Measurements from ENCODE around the gene COL24A1.

Gene COL24A1

GRCh38 chr1:85938829-85939228 lies 217.7 kb downstream of the COL24A1 start:
- Histone ChIP-seq H3K79me2 (ENCODE audit: control insufficient read depth, low read length) (no peaks in the 10 kb centered on the region), H4K20me1 (ENCODE audit: control insufficient read depth, insufficient read depth, low read depth, low read length) (no peaks in the 10 kb centered on the region), H3F3A (ENCODE audit: control insufficient read depth, insufficient read depth) (no peaks in the 10 kb centered on the region), H3K4me1 (ENCODE audit: control insufficient read depth, low read length) (no peaks in the 10 kb centered on the region), H3K36me3 (ENCODE audit: control insufficient read depth, low read length) (no peaks in the 10 kb centered on the region), H3K9me2 (replicated peaks; ENCODE audit: control insufficient read depth, low read length) (no peaks in the 10 kb centered on the region), H3K9me3 (ENCODE audit: control insufficient read depth, insufficient read depth, low read length) (no peaks in the 10 kb centered on the region), H3K27ac (ENCODE audit: low read depth, low read length) (no peak overlapping the region), H3K4me2 (ENCODE audit: low read length) (no peak overlapping the region), H3K27me3 (ENCODE audit: control insufficient read depth, low read length) (no peaks in the 10 kb centered on the region), H3K4me3 (ENCODE audit: low read length) (no peak overlapping the region)
- TF ChIP-seq CTCF (IDR thresholded peaks at IDR 0.05; ENCODE audit: low read depth, low read length, poor library complexity, severe bottlenecking) (no peak), EZH2phosphoT487 (IDR thresholded peaks at IDR 0.05; ENCODE audit: borderline replicate concordance, low read length) (no peak)

GRCh38 chr1:85936470-85936869 lies 220.1 kb downstream of the COL24A1 start:
- no peaks in the 10 kb centered on the region for H3K79me2 ChIP-seq (ENCODE audit: control insufficient read depth, low read length)
- H3K27ac ChIP-seq (ENCODE audit: low read depth, low read length) = no peak overlapping the region
- no peaks in the 10 kb centered on the region for H3K9me2 ChIP-seq (replicated peaks; ENCODE audit: control insufficient read depth, low read length)
- H3K4me3 ChIP-seq (ENCODE audit: low read length) = no peak overlapping the region
- TF ChIP-seq CTCF (IDR thresholded peaks at IDR 0.05; ENCODE audit: low read depth, low read length, poor library complexity, severe bottlenecking) (no peak), EZH2phosphoT487 (IDR thresholded peaks at IDR 0.05; ENCODE audit: borderline replicate concordance, low read length) (no peak)
- no peaks in the 10 kb centered on the region for H3F3A ChIP-seq (ENCODE audit: control insufficient read depth, insufficient read depth)
- H4K20me1 ChIP-seq (ENCODE audit: control insufficient read depth, insufficient read depth, low read depth, low read length) = no peaks in the 10 kb centered on the region
- no peaks in the 10 kb centered on the region for H3K36me3 ChIP-seq (ENCODE audit: control insufficient read depth, low read length)
- H3K9me3 ChIP-seq (ENCODE audit: control insufficient read depth, insufficient read depth, low read length) = no peaks in the 10 kb centered on the region
- no peaks in the 10 kb centered on the region for H3K4me1 ChIP-seq (ENCODE audit: control insufficient read depth, low read length)
- H3K4me2 ChIP-seq (ENCODE audit: low read length) = no peak overlapping the region
- H3K27me3 ChIP-seq (ENCODE audit: control insufficient read depth, low read length) = no peaks in the 10 kb centered on the region

- Histone ChIP-seq H3K27ac (ENCODE audit: low read depth, low read length) (no peak overlapping the region), H3K27me3 (ENCODE audit: control insufficient read depth, low read length) (no peaks in the 10 kb centered on the region), H4K20me1 (ENCODE audit: control insufficient read depth, insufficient read depth, low read depth, low read length) (no peaks in the 10 kb centered on the region), H3K9me2 (replicated peaks; ENCODE audit: control insufficient read depth, low read length) (no peaks in the 10 kb centered on the region), H3K4me1 (ENCODE audit: control insufficient read depth, low read length) (no peaks in the 10 kb centered on the region), H3F3A (ENCODE audit: control insufficient read depth, insufficient read depth) (no peaks in the 10 kb centered on the region), H3K4me3 (ENCODE audit: low read length) (no peak overlapping the region), H3K79me2 (ENCODE audit: control insufficient read depth, low read length) (no peaks in the 10 kb centered on the region), H3K36me3 (ENCODE audit: control insufficient read depth, low read length) (no peaks in the 10 kb centered on the region), H3K9me3 (ENCODE audit: control insufficient read depth, insufficient read depth, low read length) (no peaks in the 10 kb centered on the region), H3K4me2 (ENCODE audit: low read length) (no peak overlapping the region)
- no peak for TF ChIP-seq EZH2phosphoT487 (IDR thresholded peaks at IDR 0.05; ENCODE audit: borderline replicate concordance, low read length)
- no peak for TF ChIP-seq CTCF (IDR thresholded peaks at IDR 0.05; ENCODE audit: low read depth, low read length, poor library complexity, severe bottlenecking)
These were observed 220.5 kb downstream of the COL24A1 start for GRCh38 chr1:85936057-85936456.

- Histone ChIP-seq H3K4me2 (ENCODE audit: low read length) (no peak overlapping the region), H3K27me3 (ENCODE audit: control insufficient read depth, low read length) (no peaks in the 10 kb centered on the region), H3K4me3 (ENCODE audit: low read length) (no peak overlapping the region), H3K79me2 (ENCODE audit: control insufficient read depth, low read length) (no peaks in the 10 kb centered on the region), H3K9me3 (ENCODE audit: control insufficient read depth, insufficient read depth, low read length) (no peaks in the 10 kb centered on the region), H4K20me1 (ENCODE audit: control insufficient read depth, insufficient read depth, low read depth, low read length) (no peaks in the 10 kb centered on the region), H3K4me1 (ENCODE audit: control insufficient read depth, low read length) (no peaks in the 10 kb centered on the region), H3K27ac (ENCODE audit: low read depth, low read length) (no peak overlapping the region), H3F3A (ENCODE audit: control insufficient read depth, insufficient read depth) (no peaks in the 10 kb centered on the region), H3K36me3 (ENCODE audit: control insufficient read depth, low read length) (no peaks in the 10 kb centered on the region), H3K9me2 (replicated peaks; ENCODE audit: control insufficient read depth, low read length) (no peaks in the 10 kb centered on the region)
- TF ChIP-seq CTCF (IDR thresholded peaks at IDR 0.05; ENCODE audit: low read depth, low read length, poor library complexity, severe bottlenecking) = no peak
- no peak for TF ChIP-seq EZH2phosphoT487 (IDR thresholded peaks at IDR 0.05; ENCODE audit: borderline replicate concordance, low read length)
These were observed 221.3 kb downstream of the COL24A1 start for GRCh38 chr1:85935234-85935633.

Measured in DOHH2 (cell line).